Activated CD8-positive, alpha-beta T cell treated with anti-CD3 and anti-CD28 coated beads for 36 hours (primary cell): ENCODE data around the gene MS4A3. TPM values are rescaled to one million over a fixed set of nuclear protein-coding genes. Genes with fewer than 3 reads are reported as not detected.
"Not testable (repeated sequence)": the region's sequence is repeated elsewhere in the genome, so short reads cannot be mapped to it uniquely, and the experiment has no call there.

Source experiments
- ATAC-seq: fragments of 200-7000 bp; cut with Tn5 transposase; one replicate; pipeline ENCODE4 v1.10.0; 2021; ENCODE audit warnings: mild to moderate bottlenecking, moderate library complexity
- CTCF ChIA-PET: fragments of 350-600 bp; sonication (Branson Sonifier 250); formaldehyde crosslinking; loops from one replicate; lab custom pipeline; 2021; ENCODE audit warnings: antibody characterized with exemption; lab: Charles Lee
- POLR2A ChIA-PET: fragments of 350-600 bp; sonication (Branson Sonifier 250); formaldehyde crosslinking; loops from one replicate; lab custom pipeline; 2021; ENCODE audit warnings: antibody characterized with exemption; lab: Charles Lee
- DNase-seq: peaks from one replicate; pipeline ENCODE4 v3.0.0-alpha.2; 2020
- H3K27ac Mint-ChIP-seq: one replicate; pipeline ENCODE4 v1.8.0; 2021; ENCODE audit warnings: mild to moderate bottlenecking, mixed read lengths
- H3K27me3 Mint-ChIP-seq: one replicate; pipeline ENCODE4 v1.8.0; 2021; ENCODE audit warnings: mixed read lengths
- H3K36me3 Mint-ChIP-seq: one replicate; pipeline ENCODE4 v1.8.0; 2021; ENCODE audit warnings: low read depth, mixed read lengths
- H3K4me1 Mint-ChIP-seq: one replicate; pipeline ENCODE4 v1.8.0; 2021; ENCODE audit warnings: low read depth, mixed read lengths
- H3K4me3 Mint-ChIP-seq: one replicate; pipeline ENCODE4 v1.8.0; 2021; ENCODE audit warnings: mild to moderate bottlenecking, moderate library complexity, mixed read lengths
- H3K9me3 Mint-ChIP-seq: one replicate; pipeline ENCODE4 v1.8.0; 2021; ENCODE audit warnings: mixed read lengths
- CTCF ChIP-seq: fragments of 200-600 bp; IDR thresholded peaks from one replicate; pipeline ENCODE4 v1.8.0; 2022; ENCODE audit warnings: antibody characterized with exemption, mild to moderate bottlenecking
- intact Hi-C: fragments of 100-400 bp; cut with micrococcal nuclease; formaldehyde crosslinking; loops from one replicate; pipeline ENCODE4 v1.10.0; 2022
- total RNA-seq, 2 experiments: library from RNA; stranded (reverse); gene quantifications; one replicate each; pipeline ENCODE4 v1.2.3, GENCODE V29; 2021

MS4A3 gene
- total RNA-seq, 2 experiments from 2014 or later: not detected

- Mint-ChIP-seq H3K27ac (no peak within 1 kb of the TSS), H3K27me3 (no peaks in the 10 kb centered on the region), H3K36me3 (no peaks in the 10 kb centered on the region), H3K4me1 (no peaks in the 10 kb centered on the region), H3K9me3 (no peaks in the 10 kb centered on the region), H3K4me3 (no peak within 1 kb of the TSS)
- ATAC-seq: no peak
- no peak for DNase-seq
- ChIA-PET POLR2A (no interaction called here), CTCF (no interaction called here)
- intact Hi-C loops: no loop called here
- TF ChIP-seq CTCF: no peak
These were observed 16.4 kb upstream of the MS4A3 start, which contains the start of gene OOSP2 for GRCh38 chr11:60040109-60040508. Gene OOSP2 (plus strand): TSS chr11:60040409. CDS start chr11:60040460, 51 bp downstream.

- H3K4me1 Mint-ChIP-seq, H3K27me3 Mint-ChIP-seq, H3K4me3 Mint-ChIP-seq, intact Hi-C loops, DNase-seq, H3K9me3 Mint-ChIP-seq, ATAC-seq, H3K36me3 Mint-ChIP-seq, POLR2A ChIA-PET, CTCF ChIA-PET, H3K27ac Mint-ChIP-seq: not testable (repeated sequence)
These were observed 6.0 kb upstream of the MS4A3 start for GRCh38 chr11:60050422-60050821.

GRCh38 chr11:60050839-60051238 lies 5.6 kb upstream of the MS4A3 start:
- intact Hi-C loops, H3K36me3 Mint-ChIP-seq, H3K9me3 Mint-ChIP-seq, H3K4me3 Mint-ChIP-seq, DNase-seq, CTCF ChIA-PET, ATAC-seq, H3K4me1 Mint-ChIP-seq, POLR2A ChIA-PET, H3K27me3 Mint-ChIP-seq, H3K27ac Mint-ChIP-seq: not testable (repeated sequence)

- no peak overlapping the region for H3K4me3 Mint-ChIP-seq
- no peaks in the 10 kb centered on the region for H3K4me1 Mint-ChIP-seq
- CTCF ChIA-PET: no interaction called here
- POLR2A ChIA-PET: no interaction called here
- TF ChIP-seq CTCF: no peak
- DNase-seq (no peak), ATAC-seq (no peak)
- H3K27ac Mint-ChIP-seq: no peak overlapping the region
- H3K27me3 Mint-ChIP-seq: peaks cover 11% of the 10 kb centered on the region
- peaks cover 2% of the 10 kb centered on the region for H3K9me3 Mint-ChIP-seq
- intact Hi-C loops: no loop called here
- no peaks in the 10 kb centered on the region for H3K36me3 Mint-ChIP-seq
These were observed 2.6 kb downstream of the MS4A3 start for GRCh38 chr11:60059052-60059451.

GRCh38 chr11:60059521-60060240 lies 3.2 kb downstream of the MS4A3 start:
- ATAC-seq: no peak
- intact Hi-C loops: no loop called here
- DNase-seq: no peak

More at GRCh38 chr11:60059521-60060240, 3.2 kb downstream of the MS4A3 start:
- TF ChIP-seq CTCF: no peak
- Mint-ChIP-seq H3K4me3 (no peak overlapping the region), H3K27ac (no peak overlapping the region), H3K4me1 (no peaks in the 10 kb centered on the region), H3K9me3 (peaks cover 2% of the 10 kb centered on the region), H3K36me3 (no peaks in the 10 kb centered on the region), H3K27me3 (peaks cover 11% of the 10 kb centered on the region)
- POLR2A ChIA-PET: no interaction called here
- CTCF ChIA-PET: no interaction called here
